Hair follicle dermal papilla cell (primary cell): ENCODE results near the gene HSD3B1. TPM values are rescaled to one million over a fixed set of nuclear protein-coding genes. Genes with fewer than 3 reads are reported as not detected.

ENCODE experiments used
- total RNA-seq: library from RNA; depleted of rRNA; stranded (reverse); fragments of >200 nt; gene quantifications from 2 replicates; pipeline ENCODE4 v1.2.3, GENCODE V29; 2012

The HSD3B1 gene
- total RNA-seq = not detected in 2 replicates

GRCh38 chr1:119506941-119507340, at the start of gene HSD3B1:
Gene HSD3B1, plus strand, starts transcription at chr1:119507210. Its CDS starts 267 bp downstream, at chr1:119507477.

Other genes starting within 250 kb of the HSD3B1 start
- gene HAO2, start 138.4 kb upstream of the HSD3B1 start, total RNA-seq = under 0.01 TPM in 1 of 2 replicates, not detected in the other
- gene HSD3B2, start 92.1 kb upstream of the HSD3B1 start, total RNA-seq = not detected in 2 replicates
- 7.4 and 11.7 TPM in 2 replicates for gene ZNF697, start 141.1 kb downstream of the HSD3B1 start, total RNA-seq
- gene PHGDH, start 204.7 kb downstream of the HSD3B1 start, total RNA-seq = 81.4 and 131 TPM in 2 replicates